ENCODE results near the gene SLC40A1.
A peak's percentile ranks its signal among the peaks of the same experiment; 100 is the strongest.

Gene SLC40A1

GRCh38 chr2:189584686-189585085 lies 4.1 kb upstream of the SLC40A1 start:
- Mint-ChIP-seq H3K4me1 (ENCODE audit: low read depth) (peaks cover 16% of the 10 kb centered on the region), H3K27me3 (ENCODE audit: low read depth) (peaks cover 42% of the 10 kb centered on the region), H3K36me3 (ENCODE audit: low read depth) (peaks cover 1% of the 10 kb centered on the region), H3K27ac (no peak overlapping the region), H3K4me3 (no peak overlapping the region), H3K9me3 (no peaks in the 10 kb centered on the region)
- DNase-seq (ENCODE audit: low spot score): no peak

- Mint-ChIP-seq H3K36me3 (ENCODE audit: low read depth) (peaks cover 1% of the 10 kb centered on the region), H3K27me3 (ENCODE audit: low read depth) (peaks cover 47% of the 10 kb centered on the region), H3K4me3 (no peak overlapping the region), H3K27ac (no peak overlapping the region), H3K4me1 (ENCODE audit: low read depth) (peaks cover 22% of the 10 kb centered on the region), H3K9me3 (no peaks in the 10 kb centered on the region)
- DNase-seq (ENCODE audit: low spot score): no peak
Observed at GRCh38 chr2:189583227-189584198, 2.9 kb upstream of the SLC40A1 start.

GRCh38 chr2:189582809-189583192 lies 2.2 kb upstream of the SLC40A1 start:
- H3K27ac Mint-ChIP-seq: no peak overlapping the region
- H3K4me1 Mint-ChIP-seq (ENCODE audit: low read depth): peaks cover 21% of the 10 kb centered on the region
- H3K9me3 Mint-ChIP-seq: no peaks in the 10 kb centered on the region
- H3K36me3 Mint-ChIP-seq (ENCODE audit: low read depth): peaks cover 1% of the 10 kb centered on the region
- DNase-seq (ENCODE audit: low spot score): no peak
- peaks cover 46% of the 10 kb centered on the region for H3K27me3 Mint-ChIP-seq (ENCODE audit: low read depth)
- no peak overlapping the region for H3K4me3 Mint-ChIP-seq

- no peak for DNase-seq (ENCODE audit: low spot score)
- H3K4me1 Mint-ChIP-seq (ENCODE audit: low read depth): peaks cover 20% of the 10 kb centered on the region
- peaks cover 1% of the 10 kb centered on the region for H3K36me3 Mint-ChIP-seq (ENCODE audit: low read depth)
- H3K27ac Mint-ChIP-seq: no peak overlapping the region
- peaks cover 44% of the 10 kb centered on the region for H3K27me3 Mint-ChIP-seq (ENCODE audit: low read depth)
- peak overlapping the region; percentile 29 for H3K4me3 Mint-ChIP-seq
- no peaks in the 10 kb centered on the region for H3K9me3 Mint-ChIP-seq
Observed at GRCh38 chr2:189582140-189582808, 1.7 kb upstream of the SLC40A1 start.

- DNase-seq (ENCODE audit: low spot score): no peak
- H3K4me3 Mint-ChIP-seq: peak overlapping the region; percentile 71
- no peak overlapping the region for H3K27ac Mint-ChIP-seq
- H3K27me3 Mint-ChIP-seq (ENCODE audit: low read depth): peaks cover 44% of the 10 kb centered on the region
- H3K4me1 Mint-ChIP-seq (ENCODE audit: low read depth): peaks cover 20% of the 10 kb centered on the region
- no peaks in the 10 kb centered on the region for H3K9me3 Mint-ChIP-seq
- peaks cover 1% of the 10 kb centered on the region for H3K36me3 Mint-ChIP-seq (ENCODE audit: low read depth)
Observed at GRCh38 chr2:189581354-189582139, 961 bp upstream of the SLC40A1 start.

- Mint-ChIP-seq H3K27me3 (ENCODE audit: low read depth) (peaks cover 44% of the 10 kb centered on the region), H3K9me3 (no peaks in the 10 kb centered on the region), H3K4me1 (ENCODE audit: low read depth) (peaks cover 23% of the 10 kb centered on the region), H3K4me3 (peak overlapping the region; percentile 89), H3K27ac (peak overlapping the region; percentile 38), H3K36me3 (ENCODE audit: low read depth) (peaks cover 4% of the 10 kb centered on the region)
- DNase-seq (ENCODE audit: low spot score): peak; percentile 11
Observed at GRCh38 chr2:189580241-189580651, 340 bp downstream of the SLC40A1 start.

DNA sequence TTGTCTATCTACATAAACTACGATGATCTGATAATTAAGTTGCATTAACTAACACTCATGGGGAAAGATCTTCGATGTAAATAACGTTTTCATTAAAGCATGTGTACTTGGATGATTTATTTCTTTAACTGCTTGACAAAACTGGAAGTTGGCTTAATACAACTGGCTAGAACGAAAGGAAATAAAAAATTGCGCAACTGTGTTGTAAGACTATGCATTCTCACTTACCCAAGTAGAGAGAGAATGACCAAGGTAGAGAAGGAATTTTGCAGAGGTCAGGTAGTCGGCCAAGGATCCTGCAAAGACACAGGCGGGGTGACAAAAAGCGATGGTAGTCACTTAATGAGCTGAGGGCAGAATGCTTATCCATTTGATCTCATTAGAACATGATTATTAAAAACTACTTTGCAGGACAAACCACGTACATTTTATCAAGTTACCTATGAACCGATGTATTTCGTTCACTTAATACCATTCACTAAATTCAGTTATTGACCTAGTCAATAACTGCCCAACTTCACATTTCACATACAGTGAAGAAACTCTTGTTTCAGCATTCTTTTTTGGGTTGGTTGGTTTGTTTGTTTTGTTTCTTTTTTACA lies 900 bp downstream of the SLC40A1 start:
- Mint-ChIP-seq H3K27ac (peak overlapping the region; percentile 28), H3K9me3 (no peaks in the 10 kb centered on the region), H3K4me1 (ENCODE audit: low read depth) (peaks cover 26% of the 10 kb centered on the region), H3K27me3 (ENCODE audit: low read depth) (peaks cover 40% of the 10 kb centered on the region), H3K4me3 (peak overlapping the region; percentile 89), H3K36me3 (ENCODE audit: low read depth) (peaks cover 4% of the 10 kb centered on the region)
- no peak for DNase-seq (ENCODE audit: low spot score)

- Mint-ChIP-seq H3K27me3 (ENCODE audit: low read depth) (peaks cover 33% of the 10 kb centered on the region), H3K36me3 (ENCODE audit: low read depth) (peaks cover 4% of the 10 kb centered on the region), H3K9me3 (no peaks in the 10 kb centered on the region), H3K4me1 (ENCODE audit: low read depth) (peaks cover 24% of the 10 kb centered on the region), H3K4me3 (no peak overlapping the region), H3K27ac (no peak overlapping the region)
- DNase-seq (ENCODE audit: low spot score): no peak
Observed at GRCh38 chr2:189578272-189578950, 2.2 kb downstream of the SLC40A1 start.

GRCh38 chr2:189577121-189577520 lies 3.5 kb downstream of the SLC40A1 start:
- no peaks in the 10 kb centered on the region for H3K9me3 Mint-ChIP-seq
- H3K27ac Mint-ChIP-seq: no peak overlapping the region
- no peak overlapping the region for H3K4me3 Mint-ChIP-seq
- peaks cover 8% of the 10 kb centered on the region for H3K36me3 Mint-ChIP-seq (ENCODE audit: low read depth)
- H3K27me3 Mint-ChIP-seq (ENCODE audit: low read depth): peaks cover 21% of the 10 kb centered on the region
- H3K4me1 Mint-ChIP-seq (ENCODE audit: low read depth): peaks cover 24% of the 10 kb centered on the region
- no peak for DNase-seq (ENCODE audit: low spot score)

DNA sequence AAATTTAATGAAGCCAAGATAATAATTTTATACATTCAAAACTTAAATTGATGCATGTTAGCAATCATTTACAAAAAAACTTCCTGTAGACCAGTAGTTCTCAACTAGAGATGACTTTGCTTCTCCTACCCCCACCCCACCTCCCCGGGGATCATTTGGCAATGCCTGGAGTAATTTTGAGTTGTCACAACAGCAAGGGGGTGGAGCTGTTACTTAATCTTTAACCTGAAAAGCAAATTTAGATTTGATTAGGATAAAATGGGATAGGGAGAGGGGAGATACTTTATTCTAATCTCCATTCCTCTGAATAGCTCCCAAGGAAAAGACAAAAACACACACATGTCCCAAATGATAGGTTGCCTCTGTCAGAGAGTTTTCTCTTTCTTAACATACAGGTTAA lies 4.2 kb downstream of the SLC40A1 start:
- Mint-ChIP-seq H3K4me1 (ENCODE audit: low read depth) (peaks cover 18% of the 10 kb centered on the region), H3K27ac (no peak overlapping the region), H3K4me3 (no peak overlapping the region), H3K36me3 (ENCODE audit: low read depth) (peaks cover 10% of the 10 kb centered on the region), H3K9me3 (no peaks in the 10 kb centered on the region), H3K27me3 (ENCODE audit: low read depth) (peaks cover 14% of the 10 kb centered on the region)
- DNase-seq (ENCODE audit: low spot score): no peak

DNA sequence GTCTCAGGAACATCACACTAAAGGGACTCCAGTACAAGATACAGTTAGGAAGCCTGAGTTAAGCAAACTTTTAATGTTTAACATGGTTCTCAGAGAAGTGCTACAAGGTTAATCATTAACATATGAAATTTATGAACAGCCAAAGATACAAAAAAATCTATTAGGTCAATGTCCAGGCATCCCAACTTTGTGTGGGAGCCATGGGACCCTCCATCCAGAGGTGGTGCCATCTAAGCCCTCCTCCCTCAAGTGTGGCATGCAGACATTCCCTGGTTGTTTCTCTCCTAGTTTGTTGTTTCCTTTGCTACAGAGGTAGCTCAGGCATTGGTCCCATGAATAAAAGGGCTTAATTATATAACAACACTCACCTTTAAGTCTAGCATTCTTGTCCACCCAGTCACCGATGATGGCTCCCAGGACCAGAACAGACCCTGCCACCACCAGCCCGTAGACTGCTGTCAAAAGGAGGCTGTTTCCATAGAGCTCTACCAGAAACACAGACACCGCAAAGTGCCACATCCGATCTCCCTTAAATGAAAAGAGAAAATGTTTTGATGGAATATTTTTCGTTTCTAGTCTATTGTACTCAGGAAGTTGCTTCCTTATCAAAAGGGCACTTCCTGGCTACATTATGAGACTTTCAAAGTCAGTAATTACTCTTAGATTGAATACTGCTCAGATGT lies 5.7 kb downstream of the SLC40A1 start:
- Mint-ChIP-seq H3K27me3 (ENCODE audit: low read depth) (peaks cover 8% of the 10 kb centered on the region), H3K9me3 (no peaks in the 10 kb centered on the region), H3K4me3 (no peak overlapping the region), H3K27ac (no peak overlapping the region), H3K36me3 (ENCODE audit: low read depth) (peaks cover 8% of the 10 kb centered on the region), H3K4me1 (ENCODE audit: low read depth) (peaks cover 13% of the 10 kb centered on the region)
- DNase-seq (ENCODE audit: low spot score): no peak

DNA sequence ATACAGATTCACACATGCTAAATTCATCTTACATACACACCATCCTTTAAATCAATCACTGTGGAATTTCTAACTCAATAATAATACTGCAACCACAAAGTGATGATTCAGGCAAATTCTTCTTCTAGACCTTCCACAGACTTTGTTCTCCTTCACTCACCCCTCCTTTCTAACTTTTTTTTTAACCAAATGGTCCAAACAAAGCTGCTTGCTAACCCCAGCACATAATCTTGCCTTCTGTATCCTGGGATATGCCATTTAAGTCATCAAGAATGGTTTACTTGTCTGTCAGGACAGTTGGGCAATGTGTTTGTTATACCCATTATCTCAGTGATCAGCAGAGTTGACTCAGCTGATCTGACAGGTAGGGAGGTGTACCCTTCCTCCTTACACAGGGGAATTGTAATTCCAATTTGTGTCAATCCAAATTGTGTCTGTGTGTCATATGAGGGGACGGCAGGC lies 10.0 kb downstream of the SLC40A1 start:
- Mint-ChIP-seq H3K9me3 (peaks cover 5% of the 10 kb centered on the region), H3K4me3 (no peak overlapping the region), H3K27ac (no peak overlapping the region), H3K36me3 (ENCODE audit: low read depth) (peaks cover 20% of the 10 kb centered on the region), H3K4me1 (ENCODE audit: low read depth) (peaks cover 23% of the 10 kb centered on the region), H3K27me3 (ENCODE audit: low read depth) (no peaks in the 10 kb centered on the region)
- DNase-seq (ENCODE audit: low spot score): no peak
